ENCODE measurements around the gene XPOT. TPM values are rescaled to one million over a fixed set of nuclear protein-coding genes. Genes with fewer than 3 reads are reported as not detected.
A peak's percentile ranks its signal among the peaks of the same experiment; 100 is the strongest.

Gene XPOT
- total RNA-seq, 6 donors from 2014 or later = 22.0 to 72.8 (median 32.8) TPM

GRCh38 chr12:64404470-64405256 lies 471 bp downstream of the XPOT start:
- Histone ChIP-seq H3K36me3 (no peaks in the 10 kb centered on the region), H3K27ac (peak overlapping the region; percentile 96 to 100 (median 98)), H3K4me3 (peak overlapping the region; percentile 69 to 98 (median 82)), H3K27me3 (no peaks in the 10 kb centered on the region), H3K4me1 (peaks cover 8 to 34% (median 20%) of the 10 kb centered on the region in 4 donors), H3K9me3 (no peaks in the 10 kb centered on the region)
- 0 to 1% methylated on average over 1 to 66 of the region's 78 CpGs for WGBS, 2 donors
- DNase-seq = peak in 1 of 2 donors; percentile 61
- ATAC-seq (ENCODE audit: low FRiP score in 2 of 2) = peak; percentile 70 to 82
- TF ChIP-seq POLR2A (IDR thresholded peaks at IDR 0.05) (peak in 2 of 4 donors; percentile 61 to 70), EP300 (IDR thresholded peaks at IDR 0.05) (no peak), POLR2AphosphoS5 (IDR thresholded peaks at IDR 0.05) (peak in 1 of 2 donors; percentile 10), CTCF (IDR thresholded peaks at IDR 0.05) (no peak)

- no peak overlapping the region for H3K27ac ChIP-seq
- 82 to 88% methylated on average over 9 of the region's 9 CpGs for WGBS, 2 donors
- no peak for TF ChIP-seq POLR2A (IDR thresholded peaks at IDR 0.05)
- no peak for TF ChIP-seq EP300 (IDR thresholded peaks at IDR 0.05)
- no peak for TF ChIP-seq CTCF (IDR thresholded peaks at IDR 0.05)
- TF ChIP-seq POLR2AphosphoS5 (IDR thresholded peaks at IDR 0.05) = no peak
Measured at GRCh38 chr12:64407342-64408223, 3.4 kb downstream of the XPOT start.

DNA sequence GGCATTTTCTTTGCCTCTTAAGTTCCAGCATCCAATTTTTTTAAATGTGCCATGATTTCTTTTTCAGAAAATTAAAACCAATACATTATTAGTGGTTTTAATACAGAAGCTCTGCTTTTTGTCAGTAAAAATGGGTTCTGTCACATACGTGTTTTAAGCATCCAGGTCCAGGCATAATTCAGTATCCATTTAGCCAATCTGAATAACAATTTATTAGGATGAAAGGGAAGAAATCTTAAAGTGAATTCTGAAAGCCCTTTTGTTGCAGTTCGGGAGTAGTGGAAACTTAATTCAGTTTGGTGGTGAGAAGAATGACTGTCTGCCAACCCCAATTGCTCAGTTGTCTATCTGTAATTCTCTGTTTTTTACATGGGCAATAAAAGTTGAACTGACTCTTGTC lies 7.2 kb downstream of the XPOT start:
- Histone ChIP-seq H3K27me3 (no peaks in the 10 kb centered on the region), H3K4me1 (peaks cover 0 to 14% (median 7%) of the 10 kb centered on the region in 4 donors), H3K4me3 (no peak overlapping the region), H3K27ac (no peak overlapping the region), H3K36me3 (peaks cover 9 to 65% (median 20%) of the 10 kb centered on the region in 4 donors), H3K9me3 (no peaks in the 10 kb centered on the region)
- 97 to 98% methylated on average over 2 of the region's 2 CpGs for WGBS, 2 donors
- ATAC-seq (ENCODE audit: low FRiP score in 2 of 2) (no peak), DNase-seq (no peak)
- TF ChIP-seq CTCF (IDR thresholded peaks at IDR 0.05) = no peak
- no peak for TF ChIP-seq POLR2A (IDR thresholded peaks at IDR 0.05)
- no peak for TF ChIP-seq POLR2AphosphoS5 (IDR thresholded peaks at IDR 0.05)
- TF ChIP-seq EP300 (IDR thresholded peaks at IDR 0.05) = no peak

More at GRCh38 chr12:64407342-64408223, 3.4 kb downstream of the XPOT start:
- ATAC-seq (ENCODE audit: low FRiP score in 2 of 2) = no peak
- Histone ChIP-seq H3K4me3 (no peak overlapping the region), H3K4me1 (peaks cover 8 to 34% (median 20%) of the 10 kb centered on the region in 4 donors), H3K9me3 (no peaks in the 10 kb centered on the region), H3K36me3 (peaks cover under 1 to 27% (median 9%) of the 10 kb centered on the region in 4 donors), H3K27me3 (no peaks in the 10 kb centered on the region)
- DNase-seq = no peak

- Histone ChIP-seq H3K9me3 (no peaks in the 10 kb centered on the region), H3K27me3 (no peaks in the 10 kb centered on the region), H3K36me3 (peaks cover 19 to 76% (median 29%) of the 10 kb centered on the region in 4 donors), H3K27ac (no peak overlapping the region), H3K4me1 (peaks cover 0 to 13% (median 7%) of the 10 kb centered on the region in 4 donors), H3K4me3 (no peak overlapping the region)
- ATAC-seq (ENCODE audit: low FRiP score in 2 of 2) (no peak), DNase-seq (no peak)
- 96 to 97% methylated on average over 2 of the region's 2 CpGs for WGBS, 2 donors
- TF ChIP-seq POLR2AphosphoS5 (IDR thresholded peaks at IDR 0.05) = no peak
- no peak for TF ChIP-seq CTCF (IDR thresholded peaks at IDR 0.05)
- TF ChIP-seq POLR2A (IDR thresholded peaks at IDR 0.05) = no peak
- TF ChIP-seq EP300 (IDR thresholded peaks at IDR 0.05) = no peak
Measured at GRCh38 chr12:64412459-64412858, 8.3 kb downstream of the XPOT start.
